Measurements from ENCODE around the gene TAL2.
"Not testable (repeated sequence)": the region's sequence is repeated elsewhere in the genome, so short reads cannot be mapped to it uniquely, and the experiment has no call there.

The TAL2 gene

DNA sequence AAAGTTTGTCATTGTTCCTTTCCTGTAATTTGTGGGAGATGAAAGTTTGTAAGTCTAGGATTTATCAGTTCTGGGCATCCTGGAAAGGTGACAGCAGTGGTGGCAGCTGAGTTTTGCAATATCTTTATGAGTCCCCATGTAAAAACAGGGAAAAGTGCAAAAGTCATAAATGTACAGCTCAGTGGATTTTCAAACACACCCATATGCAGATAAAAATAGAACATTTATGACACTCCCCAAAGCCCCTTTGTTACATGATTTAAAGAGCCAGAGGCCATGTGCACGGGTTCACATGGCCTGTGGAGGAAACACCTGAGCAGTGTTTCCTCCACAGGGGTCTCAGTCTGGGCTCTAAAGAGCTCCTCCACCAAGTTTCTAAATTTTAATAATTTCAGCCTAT, 38.4 kb downstream of the TAL2 start:
- DNase-seq (ENCODE audit: low spot score), result no peak
- TF ChIP-seq, protein P1, sequence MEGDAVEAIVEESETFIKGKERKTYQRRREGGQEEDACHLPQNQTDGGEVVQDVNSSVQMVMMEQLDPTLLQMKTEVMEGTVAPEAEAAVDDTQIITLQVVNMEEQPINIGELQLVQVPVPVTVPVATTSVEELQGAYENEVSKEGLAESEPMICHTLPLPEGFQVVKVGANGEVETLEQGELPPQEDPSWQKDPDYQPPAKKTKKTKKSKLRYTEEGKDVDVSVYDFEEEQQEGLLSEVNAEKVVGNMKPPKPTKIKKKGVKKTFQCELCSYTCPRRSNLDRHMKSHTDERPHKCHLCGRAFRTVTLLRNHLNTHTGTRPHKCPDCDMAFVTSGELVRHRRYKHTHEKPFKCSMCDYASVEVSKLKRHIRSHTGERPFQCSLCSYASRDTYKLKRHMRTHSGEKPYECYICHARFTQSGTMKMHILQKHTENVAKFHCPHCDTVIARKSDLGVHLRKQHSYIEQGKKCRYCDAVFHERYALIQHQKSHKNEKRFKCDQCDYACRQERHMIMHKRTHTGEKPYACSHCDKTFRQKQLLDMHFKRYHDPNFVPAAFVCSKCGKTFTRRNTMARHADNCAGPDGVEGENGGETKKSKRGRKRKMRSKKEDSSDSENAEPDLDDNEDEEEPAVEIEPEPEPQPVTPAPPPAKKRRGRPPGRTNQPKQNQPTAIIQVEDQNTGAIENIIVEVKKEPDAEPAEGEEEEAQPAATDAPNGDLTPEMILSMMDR (IDR thresholded peaks at IDR 0.05; ENCODE audit: extremely low read depth, insufficient read depth, missing control alignments), result no peak
- in situ Hi-C loops (cut with MboI; ENCODE audit: low pct_unique_long_range_greater_than_20kb, low sequenced_read_pairs, unreplicated experiment), result loop anchor here (25.0 kb wide), 1 partner anchor 263 kb away; the partner anchor contains the start of gene FSD1L

DNA sequence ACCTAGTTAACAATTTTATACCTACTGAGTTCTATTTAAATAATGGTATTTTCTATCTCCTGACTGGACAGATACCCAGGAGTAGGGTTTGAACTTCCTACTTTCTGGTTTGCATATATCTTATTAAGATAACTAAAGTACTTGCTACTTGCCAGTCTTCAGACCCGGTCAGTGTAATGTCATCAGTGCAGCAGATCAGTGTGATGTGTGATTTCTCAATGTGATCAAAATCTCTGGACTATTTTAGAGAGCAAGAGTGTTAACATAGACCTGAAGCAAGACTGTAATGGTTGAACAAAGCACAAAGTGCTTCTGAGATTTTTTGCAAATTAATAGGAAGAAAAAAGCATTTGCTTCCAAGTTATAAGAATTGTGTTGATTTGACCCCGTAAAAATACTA, 38.9 kb downstream of the TAL2 start:
- TF ChIP-seq, protein P1 (IDR thresholded peaks at IDR 0.05; ENCODE audit: extremely low read depth, insufficient read depth, missing control alignments), result no peak
- in situ Hi-C loops (cut with MboI; ENCODE audit: low pct_unique_long_range_greater_than_20kb, low sequenced_read_pairs, unreplicated experiment), result loop anchor here (25.0 kb wide), 1 partner anchor 264 kb away; the partner anchor contains the start of gene FSD1L
- DNase-seq (ENCODE audit: low spot score), result no peak

DNA sequence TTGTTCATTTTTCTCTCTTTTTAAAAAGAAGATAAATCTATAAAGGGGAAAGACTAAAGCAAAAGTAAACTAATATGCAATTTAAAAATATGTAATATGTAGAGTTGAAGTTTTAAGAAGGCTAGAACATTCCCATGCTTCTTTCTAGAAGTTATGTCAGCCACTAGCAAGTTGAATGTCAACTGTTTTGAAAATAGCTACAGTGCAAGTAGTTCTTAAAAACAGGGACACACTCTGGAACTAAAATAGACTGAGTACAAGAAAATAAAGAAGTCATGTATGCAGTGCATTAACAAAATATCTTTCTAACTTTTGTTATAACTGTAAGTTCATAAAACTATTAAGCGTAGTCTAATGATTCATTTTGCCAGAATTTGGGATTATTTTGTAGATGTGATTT, 40.0 kb downstream of the TAL2 start:
- TF ChIP-seq, protein P1 (IDR thresholded peaks at IDR 0.05; ENCODE audit: extremely low read depth, insufficient read depth, missing control alignments), result no peak
- no peak for DNase-seq (ENCODE audit: low spot score)
- in situ Hi-C loops (cut with MboI; ENCODE audit: low pct_unique_long_range_greater_than_20kb, low sequenced_read_pairs, unreplicated experiment), result loop anchor here (25.0 kb wide), 1 partner anchor 265 kb away; the partner anchor contains the start of gene FSD1L

DNA sequence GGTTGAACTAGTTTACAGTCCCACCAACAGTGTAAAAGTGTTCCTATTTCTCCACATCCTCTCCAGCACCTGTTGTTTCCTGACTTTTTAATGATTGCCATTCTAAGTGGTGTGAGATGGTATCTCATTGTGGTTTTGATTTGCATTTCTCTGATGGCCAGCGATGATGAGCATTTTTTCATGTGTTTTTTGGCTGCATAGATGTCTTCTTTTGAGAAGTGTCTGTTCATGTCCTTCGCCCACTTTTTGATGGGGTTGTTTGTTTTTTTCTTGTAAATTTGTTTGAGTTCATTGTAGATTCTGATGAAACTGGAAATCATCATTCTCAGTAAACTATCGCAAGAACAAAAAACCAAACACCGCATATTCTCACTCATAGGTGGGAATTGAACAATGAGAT, 41.4 kb downstream of the TAL2 start:
- not testable (repeated sequence) for DNase-seq (ENCODE audit: low spot score)
- in situ Hi-C loops (cut with MboI; ENCODE audit: low pct_unique_long_range_greater_than_20kb, low sequenced_read_pairs, unreplicated experiment), result loop anchor here (25.0 kb wide), 1 partner anchor 266 kb away; the partner anchor contains the start of gene FSD1L

DNA sequence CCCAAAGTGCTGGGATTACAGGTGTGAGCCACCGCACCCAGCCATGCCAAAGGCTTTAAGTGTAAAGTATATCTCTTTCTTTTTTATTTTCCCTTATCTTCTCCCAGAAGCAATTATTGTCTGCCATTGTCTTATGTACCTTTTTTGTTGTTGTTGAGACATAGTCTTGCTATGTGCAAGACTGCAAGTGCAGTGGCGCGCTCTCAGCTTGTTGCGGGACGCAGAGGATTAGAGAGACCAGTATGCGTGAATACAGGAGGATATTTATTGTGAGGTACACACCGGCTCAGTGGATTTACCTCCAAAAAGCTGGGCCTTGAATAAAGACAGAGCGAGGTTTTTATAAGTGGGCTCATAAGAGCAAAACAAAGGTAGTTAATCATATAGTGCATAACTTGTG, 43.9 kb downstream of the TAL2 start:
- in situ Hi-C loops (cut with MboI; ENCODE audit: low pct_unique_long_range_greater_than_20kb, low sequenced_read_pairs, unreplicated experiment), result loop anchor here (25.0 kb wide), 1 partner anchor 269 kb away; the partner anchor contains the start of gene FSD1L
- TF ChIP-seq, protein P1 (IDR thresholded peaks at IDR 0.05; ENCODE audit: extremely low read depth, insufficient read depth, missing control alignments), result no peak
- DNase-seq (ENCODE audit: low spot score), result no peak

DNA sequence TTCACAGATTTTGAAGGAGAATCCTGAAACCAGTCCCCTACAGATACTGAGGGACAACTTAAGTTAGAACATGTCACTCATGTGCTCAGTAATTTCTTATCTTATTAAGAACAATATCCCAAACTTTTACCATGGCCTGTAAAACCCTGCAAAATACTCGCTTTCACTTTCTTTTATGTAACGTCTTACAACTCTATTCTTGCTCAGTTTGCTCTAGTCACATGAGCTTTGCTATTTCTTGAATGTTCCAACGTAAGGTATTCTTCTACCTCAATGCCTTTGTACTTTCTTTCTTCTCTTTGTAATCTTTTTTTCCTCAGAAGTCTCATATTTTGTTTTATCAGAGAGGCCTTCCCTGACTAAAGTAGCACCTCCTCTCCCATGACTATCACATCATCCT, 46.1 kb downstream of the TAL2 start:
- in situ Hi-C loops (cut with MboI; ENCODE audit: low pct_unique_long_range_greater_than_20kb, low sequenced_read_pairs, unreplicated experiment), result loop anchor here (25.0 kb wide), 1 partner anchor 271 kb away; the partner anchor contains the start of gene FSD1L
- peak; percentile 34 for DNase-seq (ENCODE audit: low spot score)
- TF ChIP-seq, protein P1 (IDR thresholded peaks at IDR 0.05; ENCODE audit: extremely low read depth, insufficient read depth, missing control alignments), result no peak

DNA sequence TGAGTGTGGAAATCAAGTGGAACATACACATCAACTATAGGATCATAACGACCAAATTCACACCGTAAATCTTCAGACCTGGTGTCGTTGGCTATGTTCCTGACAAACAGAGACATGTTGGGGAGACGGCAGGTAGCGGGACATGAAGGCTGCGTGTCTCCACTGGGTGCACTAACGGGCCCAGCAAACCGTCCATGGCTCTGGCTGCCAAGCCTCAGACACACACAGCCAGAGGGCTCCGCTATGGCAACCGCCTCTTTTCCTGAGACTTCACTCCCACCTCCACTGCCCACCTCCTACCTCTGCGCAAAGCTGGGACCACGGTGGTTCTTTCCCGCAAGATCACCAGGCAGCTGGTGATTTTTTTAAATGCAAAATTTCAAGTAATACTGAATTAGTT, 48.4 kb downstream of the TAL2 start:
- DNase-seq (ENCODE audit: low spot score), result no peak
- in situ Hi-C loops (cut with MboI; ENCODE audit: low pct_unique_long_range_greater_than_20kb, low sequenced_read_pairs, unreplicated experiment), result loop anchor here (25.0 kb wide), 1 partner anchor 273 kb away; the partner anchor contains the start of gene FSD1L
- TF ChIP-seq, protein P1 (IDR thresholded peaks at IDR 0.05; ENCODE audit: extremely low read depth, insufficient read depth, missing control alignments), result no peak
